ENCODE results near the gene MEF2C.

GRCh38 chr5:88667496-88668201 is 215.3 kb downstream of the MEF2C start:
- TF ChIP-seq TAF1 (IDR thresholded peaks at IDR 0.05; ENCODE audit: borderline replicate concordance, low read depth, low read length) (no peak), POLR2A (IDR thresholded peaks at IDR 0.05; ENCODE audit: low read depth, low read length) (no peak)
